Measurements from ENCODE around the gene OR11A1.

The OR11A1 gene

DNA sequence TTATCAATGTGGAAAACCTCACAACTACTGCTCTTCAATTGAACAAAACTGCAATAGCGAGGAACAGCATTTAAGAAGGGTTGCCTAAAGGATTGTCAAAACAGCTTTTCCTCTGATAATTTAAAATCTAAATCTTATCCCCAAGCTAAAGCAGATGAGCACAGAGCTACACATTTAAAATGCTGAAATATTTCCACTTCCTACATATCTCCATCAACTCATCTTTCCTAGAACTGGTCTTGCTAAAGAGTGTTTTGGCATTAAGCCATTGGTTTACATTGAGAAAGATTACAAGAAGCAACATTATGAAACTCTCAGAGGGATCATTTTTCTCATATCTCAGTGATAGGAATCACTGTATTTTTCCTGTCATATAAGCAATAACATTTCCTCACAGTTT, 14.2 kb downstream of the OR11A1 start:
- TF ChIP-seq FOXP2 (optimal IDR thresholded peaks at IDR 0.05; ENCODE audit: borderline replicate concordance, extremely low read depth, extremely low read length, insufficient read depth) (no peak), POLR2AphosphoS5 (IDR thresholded peaks at IDR 0.05; ENCODE audit: low read depth, low read length) (no peak), TAF1 (IDR thresholded peaks at IDR 0.05; ENCODE audit: borderline replicate concordance, insufficient read depth, low read length) (no peak), SIN3A (IDR thresholded peaks at IDR 0.05; ENCODE audit: borderline replicate concordance, insufficient read depth, low read length) (no peak)
- TF ChIP-seq, protein P1, sequence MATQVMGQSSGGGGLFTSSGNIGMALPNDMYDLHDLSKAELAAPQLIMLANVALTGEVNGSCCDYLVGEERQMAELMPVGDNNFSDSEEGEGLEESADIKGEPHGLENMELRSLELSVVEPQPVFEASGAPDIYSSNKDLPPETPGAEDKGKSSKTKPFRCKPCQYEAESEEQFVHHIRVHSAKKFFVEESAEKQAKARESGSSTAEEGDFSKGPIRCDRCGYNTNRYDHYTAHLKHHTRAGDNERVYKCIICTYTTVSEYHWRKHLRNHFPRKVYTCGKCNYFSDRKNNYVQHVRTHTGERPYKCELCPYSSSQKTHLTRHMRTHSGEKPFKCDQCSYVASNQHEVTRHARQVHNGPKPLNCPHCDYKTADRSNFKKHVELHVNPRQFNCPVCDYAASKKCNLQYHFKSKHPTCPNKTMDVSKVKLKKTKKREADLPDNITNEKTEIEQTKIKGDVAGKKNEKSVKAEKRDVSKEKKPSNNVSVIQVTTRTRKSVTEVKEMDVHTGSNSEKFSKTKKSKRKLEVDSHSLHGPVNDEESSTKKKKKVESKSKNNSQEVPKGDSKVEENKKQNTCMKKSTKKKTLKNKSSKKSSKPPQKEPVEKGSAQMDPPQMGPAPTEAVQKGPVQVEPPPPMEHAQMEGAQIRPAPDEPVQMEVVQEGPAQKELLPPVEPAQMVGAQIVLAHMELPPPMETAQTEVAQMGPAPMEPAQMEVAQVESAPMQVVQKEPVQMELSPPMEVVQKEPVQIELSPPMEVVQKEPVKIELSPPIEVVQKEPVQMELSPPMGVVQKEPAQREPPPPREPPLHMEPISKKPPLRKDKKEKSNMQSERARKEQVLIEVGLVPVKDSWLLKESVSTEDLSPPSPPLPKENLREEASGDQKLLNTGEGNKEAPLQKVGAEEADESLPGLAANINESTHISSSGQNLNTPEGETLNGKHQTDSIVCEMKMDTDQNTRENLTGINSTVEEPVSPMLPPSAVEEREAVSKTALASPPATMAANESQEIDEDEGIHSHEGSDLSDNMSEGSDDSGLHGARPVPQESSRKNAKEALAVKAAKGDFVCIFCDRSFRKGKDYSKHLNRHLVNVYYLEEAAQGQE (IDR thresholded peaks at IDR 0.05; ENCODE audit: insufficient read depth in 1 of 2, low read depth in 2 of 2, low read length in 2 of 2): no peak

DNA sequence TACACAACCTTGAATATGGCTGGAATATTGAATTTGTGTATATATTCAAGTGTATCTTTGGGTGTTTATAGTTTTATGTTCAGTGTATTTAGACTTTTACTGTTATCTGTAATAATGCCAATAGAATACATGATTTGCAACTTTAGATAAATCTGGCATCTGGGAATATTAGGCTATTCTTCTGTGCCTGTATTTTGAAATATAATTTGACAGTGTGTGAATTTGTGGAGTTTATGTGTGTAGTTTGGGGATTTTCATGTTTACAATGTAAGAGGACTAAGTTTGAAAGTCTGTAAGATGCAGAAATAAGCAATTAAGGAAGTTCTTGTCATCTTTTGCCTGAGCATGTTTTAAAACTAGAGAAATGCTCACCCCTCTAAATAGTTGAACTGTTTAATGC, 17.9 kb downstream of the OR11A1 start, which contains the start of gene OR10C1:
Gene OR10C1, plus strand, starts transcription at position 301 of the 400 bp plus-strand sequence. CDS start 710 bp downstream, outside the sequence.
- no peak for TF ChIP-seq FOXP2 (optimal IDR thresholded peaks at IDR 0.05; ENCODE audit: borderline replicate concordance, extremely low read depth, extremely low read length, insufficient read depth)
- TF ChIP-seq SIN3A (IDR thresholded peaks at IDR 0.05; ENCODE audit: borderline replicate concordance, insufficient read depth, low read length): no peak
- TF ChIP-seq POLR2AphosphoS5 (IDR thresholded peaks at IDR 0.05; ENCODE audit: low read depth, low read length): no peak
- TF ChIP-seq TAF1 (IDR thresholded peaks at IDR 0.05; ENCODE audit: borderline replicate concordance, insufficient read depth, low read length): no peak
- TF ChIP-seq, protein P1 (IDR thresholded peaks at IDR 0.05; ENCODE audit: insufficient read depth in 1 of 2, low read depth in 2 of 2, low read length in 2 of 2): no peak

DNA sequence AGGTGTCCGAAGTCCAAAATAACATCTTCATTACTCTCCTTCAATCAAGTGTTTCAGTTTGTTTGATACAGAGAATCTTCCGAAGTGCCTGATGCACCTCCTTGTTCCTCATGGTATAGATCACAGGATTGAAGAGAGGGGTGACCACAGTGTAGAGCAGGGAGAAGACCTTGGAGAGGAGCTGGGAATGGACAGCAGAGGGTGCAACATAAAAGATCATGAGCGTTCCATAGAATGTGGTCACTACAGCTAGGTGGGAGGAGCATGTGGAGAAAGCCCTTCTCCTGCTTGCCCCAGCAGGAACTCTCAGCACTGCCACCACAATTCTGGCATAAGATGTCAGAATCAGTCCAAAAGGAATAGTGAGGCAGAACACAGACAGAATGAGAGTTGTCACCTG, 30.2 kb downstream of the OR11A1 start:
- TF ChIP-seq FOXP2 (optimal IDR thresholded peaks at IDR 0.05; ENCODE audit: borderline replicate concordance, extremely low read depth, extremely low read length, insufficient read depth) (no peak), TAF1 (IDR thresholded peaks at IDR 0.05; ENCODE audit: borderline replicate concordance, insufficient read depth, low read length) (no peak), POLR2AphosphoS5 (IDR thresholded peaks at IDR 0.05; ENCODE audit: low read depth, low read length) (no peak), SIN3A (IDR thresholded peaks at IDR 0.05; ENCODE audit: borderline replicate concordance, insufficient read depth, low read length) (no peak)
- TF ChIP-seq, protein P1 (IDR thresholded peaks at IDR 0.05; ENCODE audit: insufficient read depth in 1 of 2, low read depth in 2 of 2, low read length in 2 of 2): no peak

DNA sequence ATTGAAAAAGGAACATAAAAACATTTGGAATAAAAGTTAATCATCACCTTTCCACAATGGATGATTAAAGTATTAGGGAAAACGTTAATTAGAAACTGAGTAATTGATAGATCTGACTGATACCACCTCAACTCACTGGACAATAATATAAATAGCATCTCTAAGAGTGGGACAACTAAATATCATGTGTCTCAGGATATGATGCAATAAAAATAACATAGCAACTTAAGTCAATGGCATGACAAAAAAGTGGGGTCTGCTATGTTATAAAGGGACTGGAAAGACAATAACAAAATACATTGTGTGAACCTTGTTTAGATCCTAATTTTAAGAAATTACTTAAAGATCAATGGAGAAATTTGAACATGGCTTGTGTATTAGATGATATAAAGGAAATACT, 31.8 kb downstream of the OR11A1 start:
- TF ChIP-seq SIN3A (IDR thresholded peaks at IDR 0.05; ENCODE audit: borderline replicate concordance, insufficient read depth, low read length) (no peak), FOXP2 (optimal IDR thresholded peaks at IDR 0.05; ENCODE audit: borderline replicate concordance, extremely low read depth, extremely low read length, insufficient read depth) (no peak), POLR2AphosphoS5 (IDR thresholded peaks at IDR 0.05; ENCODE audit: low read depth, low read length) (no peak), TAF1 (IDR thresholded peaks at IDR 0.05; ENCODE audit: borderline replicate concordance, insufficient read depth, low read length) (no peak)
- TF ChIP-seq, protein P1 (IDR thresholded peaks at IDR 0.05; ENCODE audit: insufficient read depth in 1 of 2, low read depth in 2 of 2, low read length in 2 of 2): no peak

DNA sequence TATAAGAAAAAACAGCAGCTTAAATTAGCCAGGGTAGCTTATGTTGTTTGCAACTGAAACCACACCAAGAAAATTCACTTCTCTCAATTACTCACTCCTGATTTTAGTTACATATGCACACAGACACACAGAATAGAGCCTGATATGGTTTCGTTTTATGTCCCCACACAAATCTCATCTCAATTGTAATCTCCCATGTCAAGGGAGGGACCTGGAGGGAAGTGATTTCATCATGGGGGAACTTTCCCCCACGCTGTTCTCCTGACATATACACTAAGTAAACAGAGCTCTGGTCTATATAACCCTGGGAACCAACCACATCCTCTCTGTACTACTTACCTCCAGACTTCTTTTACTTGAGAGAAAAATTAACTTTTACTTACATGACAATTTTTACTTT, 32.3 kb downstream of the OR11A1 start:
- no peak for TF ChIP-seq POLR2AphosphoS5 (IDR thresholded peaks at IDR 0.05; ENCODE audit: low read depth, low read length)
